Gastrocnemius medialis (tissue), 4 donors: Measurements from ENCODE around the gene QSER1. TPM values are rescaled to one million over a fixed set of nuclear protein-coding genes. Genes with fewer than 3 reads are reported as not detected.
A peak's percentile ranks its signal among the peaks of the same experiment; 100 is the strongest.

Experiments used
- ATAC-seq, 2 donors: fragments of 150-250 bp; one replicate each; pipeline ENCODE4 v1.9.1; 2016
- DNase-seq, 2 donors: peaks; one replicate each; pipeline ENCODE4 v3.0.0-alpha.2; 2019
- H3K27ac ChIP-seq, 4 donors: fragments of 200-600 bp; sonication (generic); 1 replicate in 1 of 4; 2 replicates in 3 of 4; pipeline ENCODE4 v1.5.1; 2016 to 2018; ENCODE audit warnings: mild to moderate bottlenecking in 2 of 4, moderate library complexity in 1 of 4
- H3K27me3 ChIP-seq, 3 donors: fragments of 200-600 bp; sonication (generic) in 2 of 3; 1 replicate in 1 of 3; 2 replicates in 2 of 3; pipeline versions ENCODE4 v1.5.1 to v1.6.0; 2016 to 2019; ENCODE audit warnings: mild to moderate bottlenecking in 1 of 3, moderate library complexity in 1 of 3
- H3K36me3 ChIP-seq, 2 donors: fragments of 200-600 bp; sonication (generic) in 1 of 2; one replicate each; pipeline ENCODE4 v1.5.1; 2017 to 2018
- H3K4me1 ChIP-seq, 2 donors: fragments of 200-600 bp; sonication (generic) in 1 of 2; one replicate each; pipeline ENCODE4 v1.5.1; 2016 to 2017; ENCODE audit warnings: mild to moderate bottlenecking in 2 of 2
- H3K4me3 ChIP-seq, 4 donors: fragments of 200-600 bp; sonication (generic) in 3 of 4; 1 replicate in 1 of 4; 2 replicates in 3 of 4; pipeline ENCODE4 v1.5.1; 2016 to 2019; ENCODE audit warnings: mild to moderate bottlenecking in 2 of 4
- H3K9me3 ChIP-seq, 3 donors: fragments of 200-600 bp; sonication (generic) in 2 of 3; 1 replicate in 1 of 3; 2 replicates in 2 of 3; pipeline ENCODE4 v1.5.1; 2016 to 2019
- CTCF ChIP-seq, 5 experiments: fragments of 450-650 bp in 3 of 5; fragments of 200-600 bp in 2 of 5; sonication (generic) in 2 of 5; IDR thresholded peaks in 4 of 5; conservative IDR thresholded peaks in 1 of 5; 1 replicate in 4 of 5; 2 replicates in 1 of 5; pipeline ENCODE4 v1.5.1; 2016 to 2019; ENCODE audit warnings: antibody characterized with exemption in 5 of 5, mild to moderate bottlenecking in 3 of 5, moderate library complexity in 3 of 5
- POLR2A ChIP-seq, 2 donors: fragments of 450-650 bp; IDR thresholded peaks; one replicate each; pipeline ENCODE4 v1.6.1; 2017; ENCODE audit warnings: antibody characterized with exemption in 2 of 2, mild to moderate bottlenecking in 2 of 2, moderate library complexity in 2 of 2
- in situ Hi-C, 4 donors: fragments of 200-750 bp; cut with MboI; loops; one replicate each; pipeline versions ENCODE4 v1.15.0 to v1.8.0; 2017; ENCODE audit warnings: low sequenced_read_pairs in 4 of 4
- intact Hi-C: fragments of 100-400 bp; cut with DNase I; formaldehyde crosslinking; loops from one replicate; pipeline ENCODE4 v1.15.1; 2023; ENCODE audit warnings: low total_unique reads
- total RNA-seq, 4 donors: library from RNA; depleted of rRNA; stranded (reverse); fragments of >200 nt; gene quantifications; one replicate each; pipeline versions ENCODE4 v1.1.0 to v1.2.3, GENCODE V29; 2016

The QSER1 gene
- total RNA-seq, 4 donors from 2014 or later: 7.5 to 17.2 (median 13.1) TPM

- ATAC-seq (no peak), DNase-seq (no peak)
- H3K4me3 ChIP-seq: peak overlapping the region in 1 of 4 donors; percentile 92
- peak overlapping the region in 2 of 4 donors; percentile 90 to 91 for H3K27ac ChIP-seq
- TF ChIP-seq POLR2A (IDR thresholded peaks at IDR 0.05) (no peak), CTCF (IDR thresholded peaks at IDR 0.05 in 4 of 5, conservative IDR thresholded peaks at IDR 0.05 in 1 of 5) (no peak)
- no peaks in the 10 kb centered on the region for H3K27me3 ChIP-seq
- intact Hi-C loops: loop anchor here (5.0 kb wide), 2 partner anchors 313 to 362 kb away; partner anchors contain the start of genes EIF3M and HIPK3
- H3K36me3 ChIP-seq: no peaks in the 10 kb centered on the region
- H3K9me3 ChIP-seq: no peaks in the 10 kb centered on the region
- in situ Hi-C loops: loop anchor here in 1 of 4 donors (10.0 to 25.0 kb wide), 2 partner anchors 140 to 308 kb away; partner anchors contain the start of genes EIF3M and TCP11L1
- peaks cover 18 to 19% of the 10 kb centered on the region in 2 donors for H3K4me1 ChIP-seq
These were observed 2.3 kb downstream of the QSER1 start for GRCh38 chr11:32894921-32895320.

GRCh38 chr11:32895471-32895870 is 2.9 kb downstream of the QSER1 start:
- ATAC-seq (no peak), DNase-seq (no peak)
- TF ChIP-seq POLR2A (IDR thresholded peaks at IDR 0.05): no peak
- TF ChIP-seq CTCF (IDR thresholded peaks at IDR 0.05 in 4 of 5, conservative IDR thresholded peaks at IDR 0.05 in 1 of 5): no peak
- H3K36me3 ChIP-seq: no peaks in the 10 kb centered on the region
- H3K27me3 ChIP-seq: no peaks in the 10 kb centered on the region
- no peak overlapping the region for H3K27ac ChIP-seq
- H3K4me1 ChIP-seq: peaks cover 18 to 19% of the 10 kb centered on the region in 2 donors
- no peak overlapping the region for H3K4me3 ChIP-seq
- in situ Hi-C loops: loop anchor here in 1 of 4 donors (10.0 to 25.0 kb wide), 2 partner anchors 139 to 308 kb away; partner anchors contain the start of genes EIF3M and TCP11L1
- H3K9me3 ChIP-seq: no peaks in the 10 kb centered on the region
- intact Hi-C loops: no loop called here

- ATAC-seq: no peak
- no peak for DNase-seq
- Histone ChIP-seq H3K27ac (no peak overlapping the region), H3K4me1 (peaks cover 10 to 15% of the 10 kb centered on the region in 2 donors), H3K36me3 (no peaks in the 10 kb centered on the region), H3K27me3 (no peaks in the 10 kb centered on the region), H3K4me3 (no peak overlapping the region), H3K9me3 (no peaks in the 10 kb centered on the region)
- intact Hi-C loops: no loop called here
- in situ Hi-C loops: loop anchor here in 1 of 4 donors (10.0 to 25.0 kb wide), 2 partner anchors 138 to 310 kb away; partner anchors contain the start of genes EIF3M and TCP11L1
- TF ChIP-seq CTCF (IDR thresholded peaks at IDR 0.05 in 4 of 5, conservative IDR thresholded peaks at IDR 0.05 in 1 of 5) (no peak), POLR2A (IDR thresholded peaks at IDR 0.05) (no peak)
These were observed 4.5 kb downstream of the QSER1 start for GRCh38 chr11:32897103-32897502.

- Histone ChIP-seq H3K27ac (no peak overlapping the region), H3K27me3 (no peaks in the 10 kb centered on the region), H3K36me3 (no peaks in the 10 kb centered on the region), H3K4me3 (no peak overlapping the region), H3K4me1 (peaks cover 10 to 12% of the 10 kb centered on the region in 2 donors), H3K9me3 (no peaks in the 10 kb centered on the region)
- DNase-seq (no peak), ATAC-seq (no peak)
- no peak for TF ChIP-seq POLR2A (IDR thresholded peaks at IDR 0.05)
- TF ChIP-seq CTCF (IDR thresholded peaks at IDR 0.05 in 4 of 5, conservative IDR thresholded peaks at IDR 0.05 in 1 of 5): no peak
- in situ Hi-C loops: loop anchor here in 1 of 4 donors (10.0 to 25.0 kb wide), 2 partner anchors 135 to 312 kb away; partner anchors contain the start of genes EIF3M and TCP11L1
- intact Hi-C loops: no loop called here
These were observed 6.8 kb downstream of the QSER1 start for GRCh38 chr11:32899438-32899837.
